NCI-H1930 (cell line): Measurements from ENCODE around the gene ATP6V1F.

Source experiments
- DNase-seq, 2 experiments: peaks; one replicate each; lab custom pipeline; 2025; lab: John Stamatoyannopoulos, UW

The ATP6V1F gene

DNA sequence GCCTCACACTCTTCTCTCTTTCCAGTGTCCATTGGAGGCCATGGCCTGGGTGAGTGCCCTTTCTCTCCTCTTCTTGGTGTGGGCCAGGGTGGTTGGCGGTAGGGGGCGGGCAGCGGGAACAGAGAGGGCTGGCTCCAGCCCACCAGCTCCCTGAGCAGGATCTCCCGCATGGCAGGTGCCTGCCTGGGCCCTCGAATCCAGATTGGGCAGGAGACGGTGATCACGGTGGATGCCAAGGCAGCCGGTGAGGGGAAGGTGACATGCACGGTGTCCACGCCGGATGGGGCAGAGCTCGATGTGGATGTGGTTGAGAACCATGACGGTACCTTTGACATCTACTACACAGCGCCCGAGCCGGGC lies 13.5 kb upstream of the ATP6V1F start:
- no peak for DNase-seq

DNA sequence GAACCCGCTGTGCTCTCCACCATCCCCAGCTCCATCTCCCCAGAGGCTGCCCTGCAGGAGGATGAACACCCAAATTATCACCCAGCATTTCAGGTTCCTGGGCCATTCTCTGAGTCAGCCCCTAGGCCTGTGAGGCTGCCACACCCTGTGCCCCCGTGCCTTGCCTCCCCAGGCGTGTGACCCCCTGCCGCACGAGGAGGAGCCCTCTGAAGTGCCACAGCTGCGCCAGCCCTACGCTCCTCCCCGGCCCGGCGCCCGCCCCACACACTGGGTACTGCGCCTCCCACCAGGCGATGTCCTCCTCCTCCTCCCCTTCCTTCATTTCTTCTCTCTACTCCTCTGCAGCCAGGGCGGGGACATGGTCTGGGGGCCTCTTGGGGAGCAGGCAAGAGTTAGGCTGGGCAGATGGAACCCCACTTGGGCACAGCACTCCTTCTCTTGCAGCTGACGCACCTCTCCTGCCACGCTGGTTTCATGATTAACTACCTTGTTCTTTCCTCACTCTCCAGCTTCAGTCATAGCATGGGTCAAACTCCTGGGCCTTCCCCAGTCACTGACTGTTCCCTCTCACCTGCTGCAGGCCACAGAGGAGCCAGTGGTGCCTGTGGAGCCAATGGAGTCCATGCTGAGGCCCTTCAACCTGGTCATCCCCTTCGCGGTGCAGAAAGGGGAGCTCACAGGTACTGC lies 12.7 kb upstream of the ATP6V1F start:
- DNase-seq, result no peak

DNA sequence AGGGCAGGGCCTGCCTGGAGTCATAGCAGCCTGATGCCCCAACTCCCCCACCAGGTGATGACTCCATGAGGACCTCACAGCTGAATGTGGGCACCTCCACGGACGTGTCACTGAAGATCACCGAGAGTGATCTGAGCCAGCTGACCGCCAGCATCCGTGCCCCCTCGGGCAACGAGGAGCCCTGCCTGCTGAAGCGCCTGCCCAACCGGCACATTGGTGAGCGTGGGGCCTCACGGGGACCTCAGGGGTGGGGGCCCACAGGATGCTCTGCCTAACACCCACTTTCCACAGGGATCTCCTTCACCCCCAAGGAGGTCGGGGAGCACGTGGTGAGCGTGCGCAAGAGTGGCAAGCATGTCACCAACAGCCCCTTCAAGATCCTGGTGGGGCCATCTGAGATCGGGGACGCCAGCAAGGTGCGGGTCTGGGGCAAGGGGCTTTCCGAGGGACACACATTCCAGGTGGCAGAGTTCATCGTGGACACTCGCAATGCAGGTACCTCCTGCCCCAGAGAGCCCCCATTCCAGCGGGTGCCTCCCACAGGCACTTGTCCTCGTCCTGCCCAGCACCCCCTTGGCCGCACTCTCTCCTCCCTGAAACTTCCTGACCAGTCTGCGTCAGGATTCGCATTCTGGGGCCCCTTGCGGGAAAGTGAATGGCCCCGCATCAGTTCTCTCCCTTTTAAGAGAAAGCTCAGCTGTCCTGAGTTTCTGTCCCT lies 10.0 kb upstream of the ATP6V1F start:
- no peak for DNase-seq

DNA sequence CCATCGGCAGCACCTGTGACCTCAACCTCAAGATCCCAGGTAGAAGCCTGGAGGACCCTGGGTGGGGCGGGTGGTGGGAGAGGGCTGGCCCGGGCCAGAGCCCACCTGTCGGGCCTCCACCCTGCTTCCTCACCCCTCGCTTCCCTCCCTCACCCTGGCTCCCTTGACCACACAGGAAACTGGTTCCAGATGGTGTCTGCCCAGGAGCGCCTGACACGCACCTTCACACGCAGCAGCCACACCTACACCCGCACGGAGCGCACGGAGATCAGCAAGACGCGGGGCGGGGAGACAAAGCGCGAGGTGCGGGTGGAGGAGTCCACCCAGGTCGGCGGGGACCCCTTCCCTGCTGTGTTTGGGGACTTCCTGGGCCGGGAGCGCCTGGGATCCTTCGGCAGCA lies 8.9 kb upstream of the ATP6V1F start:
- no peak for DNase-seq

DNA sequence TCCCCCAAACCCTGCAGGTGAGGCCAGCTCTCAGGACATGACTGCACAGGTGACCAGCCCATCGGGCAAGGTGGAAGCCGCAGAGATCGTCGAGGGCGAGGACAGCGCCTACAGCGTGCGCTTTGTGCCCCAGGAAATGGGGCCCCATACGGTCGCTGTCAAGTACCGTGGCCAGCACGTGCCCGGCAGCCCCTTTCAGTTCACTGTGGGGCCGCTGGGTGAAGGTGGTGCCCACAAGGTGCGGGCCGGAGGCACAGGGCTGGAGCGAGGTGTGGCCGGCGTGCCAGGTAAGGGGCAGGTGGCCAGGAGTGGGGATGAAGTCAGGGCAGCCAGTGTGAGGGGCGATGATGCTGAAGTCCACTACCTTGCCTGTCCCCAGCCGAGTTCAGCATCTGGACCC lies 8.3 kb upstream of the ATP6V1F start:
- DNase-seq, result no peak

DNA sequence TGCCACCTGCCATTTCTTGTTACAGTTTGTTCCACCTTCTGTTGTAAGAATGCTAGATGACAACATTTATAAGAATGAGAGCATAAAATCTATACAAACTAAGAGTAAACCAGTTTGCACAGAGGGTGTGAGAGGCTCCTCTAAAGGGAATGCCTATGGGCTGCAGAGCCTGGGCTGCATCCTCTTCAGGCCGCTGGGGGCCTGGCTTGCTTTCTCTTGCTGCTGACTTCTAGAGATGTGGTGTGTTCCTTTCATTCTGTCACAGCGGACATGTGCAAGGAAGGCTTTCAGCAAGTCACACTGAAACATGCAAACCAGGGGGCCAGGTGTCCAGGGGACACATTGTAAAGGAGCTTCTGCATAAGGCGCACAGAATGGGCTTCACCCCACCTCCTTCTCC lies 7.1 kb upstream of the ATP6V1F start:
- DNase-seq, result no peak

DNA sequence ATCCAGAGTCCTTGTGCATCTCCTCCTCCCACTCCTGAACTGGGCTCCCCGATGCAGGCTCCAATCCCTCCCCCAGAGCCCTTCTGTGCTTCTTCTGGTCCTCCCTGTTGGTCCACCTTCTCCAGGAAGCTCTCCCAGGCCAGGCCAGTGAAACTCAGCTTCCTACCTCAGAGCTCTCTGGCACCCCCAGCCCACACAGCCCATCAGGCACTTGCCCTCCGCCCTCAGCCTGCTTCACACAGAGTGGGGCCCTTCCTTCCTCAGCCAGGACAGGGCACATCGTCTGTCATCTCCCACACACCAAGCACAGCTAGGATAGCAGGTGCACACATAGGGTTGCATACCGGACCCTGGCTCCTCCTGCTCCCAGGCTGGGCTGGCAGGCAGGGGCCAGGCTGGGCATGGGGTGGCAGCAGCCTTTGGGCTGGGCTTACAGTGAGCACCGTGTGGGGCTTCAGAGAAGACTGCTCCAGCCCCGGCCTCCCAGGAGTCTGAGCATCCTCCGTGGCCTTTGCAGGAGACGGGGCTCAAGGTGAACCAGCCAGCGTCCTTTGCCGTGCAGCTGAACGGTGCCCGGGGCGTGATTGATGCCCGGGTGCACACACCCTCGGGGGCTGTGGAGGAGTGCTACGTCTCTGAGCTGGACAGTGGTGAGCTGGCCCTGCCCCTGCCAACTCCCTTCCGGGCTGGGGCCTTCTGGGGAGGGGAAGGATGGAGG lies 6.5 kb upstream of the ATP6V1F start:
- no peak for DNase-seq

DNA sequence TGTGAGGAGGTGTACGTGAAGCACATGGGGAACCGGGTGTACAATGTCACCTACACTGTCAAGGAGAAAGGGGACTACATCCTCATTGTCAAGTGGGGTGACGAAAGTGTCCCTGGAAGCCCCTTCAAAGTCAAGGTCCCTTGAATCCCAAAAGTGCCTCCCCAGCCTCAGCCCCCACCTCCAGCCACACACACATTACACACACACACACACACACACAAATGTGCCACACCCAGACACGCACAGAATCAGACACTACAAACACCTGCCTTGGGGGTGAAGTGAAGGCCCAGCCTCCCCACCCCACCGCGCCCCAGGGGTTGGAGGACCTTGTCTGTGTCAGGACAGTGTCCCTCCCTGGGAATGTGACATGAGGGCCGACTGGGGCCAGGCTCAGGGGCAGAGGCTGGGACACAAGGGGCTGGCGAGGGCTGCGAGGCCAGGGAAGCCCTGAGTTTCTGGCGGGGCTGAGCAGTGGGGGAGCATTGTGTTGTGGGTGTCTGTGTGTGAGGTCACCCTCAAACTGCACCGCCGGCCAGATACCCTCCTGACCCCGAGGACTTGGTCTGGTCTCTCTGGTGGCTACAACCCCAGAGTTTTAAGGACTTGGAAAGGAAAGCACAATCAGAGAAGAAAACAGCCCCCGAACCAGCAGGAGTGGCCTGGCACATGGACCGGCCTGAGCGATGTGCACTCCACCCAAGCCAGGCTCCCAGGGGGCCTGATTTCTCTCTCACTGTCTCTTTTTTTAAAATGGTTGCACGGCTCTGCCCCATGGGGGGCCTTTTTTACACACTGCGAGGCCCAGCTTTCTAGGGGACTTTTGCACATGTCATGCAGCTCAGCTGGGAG lies 4.0 kb upstream of the ATP6V1F start:
- no peak for DNase-seq

DNA sequence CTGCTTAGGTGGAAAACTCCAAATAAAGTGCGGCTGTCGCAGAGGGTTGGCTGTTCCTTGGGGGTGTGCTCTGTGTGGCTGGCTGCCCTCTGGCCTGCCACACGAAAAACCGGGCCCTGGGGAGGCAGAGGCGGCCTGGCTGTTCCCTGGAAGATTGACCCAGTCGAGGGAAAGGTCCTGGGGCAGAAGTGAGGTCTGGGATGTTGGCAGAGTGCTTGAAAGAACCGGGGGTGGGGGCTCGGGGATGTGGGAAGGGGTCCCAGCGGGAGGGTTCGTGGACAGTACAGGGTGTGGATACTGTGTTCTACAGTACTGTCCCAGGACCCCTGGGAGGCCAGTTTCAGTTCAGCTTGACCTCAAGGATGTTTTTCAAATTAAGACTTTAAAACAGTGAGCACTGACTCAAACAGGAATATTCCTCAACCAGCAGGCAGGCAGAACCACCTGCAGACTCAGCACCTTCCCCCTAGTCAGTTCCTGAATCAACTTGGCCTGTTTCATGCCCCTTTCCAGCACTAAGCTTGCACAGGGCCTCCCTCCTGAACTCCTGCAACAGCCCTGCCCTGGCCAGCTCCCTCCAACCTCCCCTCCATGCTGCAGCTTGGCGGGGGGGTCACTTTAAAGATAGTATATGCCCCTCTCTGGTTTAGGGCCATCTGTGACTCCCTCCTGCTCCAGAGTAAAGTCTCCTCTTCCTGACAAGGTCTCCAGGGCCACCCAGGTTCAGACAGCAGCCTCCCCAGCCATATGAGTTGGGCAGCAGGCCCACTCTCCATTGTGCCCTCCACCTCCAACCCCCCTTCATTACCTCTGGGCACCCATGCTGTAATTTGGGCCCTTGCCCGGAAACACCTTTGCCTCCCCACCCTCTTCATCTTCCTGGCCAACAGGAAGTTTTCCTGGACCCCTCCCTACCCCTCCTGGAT lies 3.2 kb upstream of the ATP6V1F start:
- DNase-seq, result no peak

DNA sequence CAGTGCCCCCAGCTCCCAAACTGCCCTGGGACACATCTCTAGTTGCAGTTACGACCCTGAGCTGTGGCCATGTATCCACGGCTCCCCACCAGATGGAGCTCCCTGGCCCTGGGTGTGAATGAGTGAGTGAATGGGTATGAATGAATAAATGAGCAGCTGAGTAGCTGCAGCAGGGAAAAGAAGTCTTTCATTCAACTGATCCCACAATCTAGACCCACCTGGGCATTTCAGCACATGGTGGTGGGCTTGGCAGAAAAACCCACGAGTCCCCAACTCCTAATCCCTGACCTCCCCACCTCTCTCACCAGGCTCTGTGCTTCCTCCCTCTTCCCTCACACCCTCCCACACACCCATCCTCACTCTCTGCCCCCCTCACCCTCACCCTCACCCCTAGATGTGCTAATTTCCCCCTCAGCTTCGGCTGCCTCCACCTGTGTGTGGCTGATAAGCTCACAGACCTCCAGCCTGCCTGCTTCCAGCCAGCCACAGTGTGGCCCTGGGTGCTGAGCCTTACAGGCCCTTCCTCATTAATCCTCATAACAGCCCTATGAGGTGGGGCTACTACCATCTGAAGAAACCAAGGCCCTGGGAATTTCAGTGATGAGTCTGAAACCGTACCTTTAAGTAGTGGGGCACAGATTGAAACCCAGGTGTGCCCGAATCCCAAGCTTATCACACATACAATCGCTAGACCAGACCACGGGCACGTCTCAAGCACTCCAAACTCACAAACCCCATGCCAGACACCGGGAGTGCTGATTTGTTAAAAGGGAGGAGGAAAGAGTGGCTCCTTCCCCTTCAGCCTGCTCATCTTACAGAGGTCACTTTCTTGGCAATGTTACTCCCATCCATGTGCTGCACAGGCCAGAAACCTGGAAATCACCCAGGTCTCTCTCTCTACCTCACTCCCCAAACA lies 2.2 kb upstream of the ATP6V1F start:
- no peak for DNase-seq

DNA sequence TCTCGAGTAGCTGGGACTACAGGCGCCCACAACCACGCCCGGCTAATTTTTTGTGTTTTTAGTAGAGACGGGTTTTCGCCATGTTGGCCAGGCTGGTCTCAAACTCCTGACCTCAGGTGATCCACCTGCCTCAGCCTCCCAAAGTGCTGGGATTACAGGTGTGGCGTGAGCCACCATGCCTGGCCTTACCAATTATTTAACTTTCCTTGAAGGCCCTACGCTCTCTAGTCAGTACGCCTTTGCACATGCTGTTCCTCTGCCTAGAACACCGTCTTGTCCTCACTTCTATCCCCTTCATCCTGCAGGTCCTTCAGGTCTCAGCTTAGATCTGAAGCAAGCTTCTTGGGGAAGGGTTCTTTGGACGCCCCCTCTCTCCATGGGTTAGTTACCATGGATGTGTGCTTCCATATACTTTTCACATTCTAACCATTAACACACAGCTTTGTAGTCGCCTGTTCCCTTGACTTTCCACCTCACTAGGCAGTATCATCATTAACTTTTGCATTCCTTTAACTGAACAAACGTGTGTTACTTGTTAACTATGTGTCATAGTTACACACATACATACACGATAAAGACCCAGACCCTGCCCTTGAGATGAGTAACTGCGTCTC lies 592 bp upstream of the ATP6V1F start:
- DNase-seq, result no peak

DNA sequence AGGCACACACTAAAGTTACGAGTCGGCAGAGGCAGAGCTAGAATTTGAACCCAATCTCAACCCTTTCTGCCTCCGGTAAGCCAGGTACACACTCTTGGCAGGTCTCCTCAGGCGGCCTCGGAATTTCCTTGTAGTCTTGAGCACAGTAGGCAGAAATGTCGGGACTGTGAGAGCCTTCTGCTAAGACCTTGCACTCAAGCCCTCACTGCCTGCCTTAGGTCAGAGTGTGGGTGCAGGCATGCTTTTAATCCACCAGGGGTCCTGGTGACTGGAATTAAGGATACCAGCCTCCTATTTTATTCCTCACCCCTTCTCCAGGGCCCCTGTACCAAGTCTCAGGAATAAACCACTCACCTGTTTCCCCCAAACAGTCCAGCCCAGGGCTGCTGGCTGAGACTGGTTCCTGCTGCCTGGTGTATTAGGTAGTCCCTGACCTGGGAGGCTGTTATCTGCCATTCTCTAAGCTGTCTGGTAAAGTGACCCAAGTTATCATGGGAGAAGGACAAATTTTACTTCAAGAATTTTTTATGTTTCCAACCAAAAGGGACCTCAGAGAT lies 855 bp downstream of the ATP6V1F start:
- peak in 1 of 2 experiments; percentile 16 for DNase-seq

DNA sequence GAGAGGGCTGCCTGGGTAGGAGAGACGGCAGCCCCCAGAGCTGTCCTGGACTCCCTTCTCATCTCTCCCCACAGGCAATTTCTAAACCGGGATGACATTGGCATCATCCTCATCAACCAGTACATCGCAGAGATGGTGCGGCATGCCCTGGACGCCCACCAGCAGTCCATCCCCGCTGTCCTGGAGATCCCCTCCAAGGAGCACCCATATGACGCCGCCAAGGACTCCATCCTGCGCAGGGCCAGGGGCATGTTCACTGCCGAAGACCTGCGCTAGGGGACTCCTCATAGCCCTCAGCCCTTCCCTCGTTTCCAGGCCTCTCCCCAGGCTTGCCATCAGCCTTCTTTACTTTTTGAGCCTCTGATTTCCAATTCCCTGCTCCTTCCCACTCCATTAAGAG lies 2.6 kb downstream of the ATP6V1F start:
- no peak for DNase-seq

DNA sequence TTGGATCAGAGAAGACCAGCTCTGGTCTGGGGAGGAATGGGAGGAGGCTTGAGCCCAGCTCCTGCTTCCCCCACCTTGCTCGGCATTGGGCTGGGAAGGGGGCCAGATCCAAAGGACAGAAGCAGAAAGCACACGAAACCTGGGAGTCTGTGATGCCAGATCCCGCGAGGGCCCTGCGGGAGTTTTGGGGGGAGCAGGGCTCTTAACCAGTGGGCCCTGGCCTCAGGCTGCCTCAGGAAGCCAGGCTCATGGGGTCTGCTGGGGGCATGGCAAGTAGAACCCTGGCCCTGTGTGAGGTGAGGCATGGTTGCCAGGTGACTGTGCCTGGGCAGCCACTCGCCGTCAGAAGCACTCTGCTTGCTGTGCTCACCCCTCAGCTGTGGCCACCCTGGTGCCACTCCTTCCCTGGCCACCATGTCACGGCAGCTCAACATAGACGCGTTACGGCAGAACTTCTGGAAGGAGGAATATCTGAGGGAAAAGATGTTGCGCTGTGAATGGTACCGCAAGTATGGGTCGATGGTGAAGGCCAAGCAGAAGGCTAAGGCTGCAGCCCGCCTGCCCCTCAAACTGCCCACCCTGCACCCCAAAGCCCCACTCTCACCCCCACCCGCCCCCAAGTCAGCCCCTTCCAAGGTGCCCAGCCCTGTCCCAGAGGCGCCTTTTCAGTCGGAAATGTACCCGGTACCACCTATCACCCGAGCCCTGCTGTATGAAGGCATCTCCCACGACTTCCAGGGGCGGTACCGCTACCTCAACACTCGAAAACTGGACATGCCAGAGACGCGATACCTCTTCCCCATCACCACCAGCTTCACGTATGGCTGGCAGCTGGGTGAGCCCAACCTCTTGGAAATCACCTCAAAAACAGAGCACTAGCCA lies 3.6 kb downstream of the ATP6V1F start:
- DNase-seq, result no peak

DNA sequence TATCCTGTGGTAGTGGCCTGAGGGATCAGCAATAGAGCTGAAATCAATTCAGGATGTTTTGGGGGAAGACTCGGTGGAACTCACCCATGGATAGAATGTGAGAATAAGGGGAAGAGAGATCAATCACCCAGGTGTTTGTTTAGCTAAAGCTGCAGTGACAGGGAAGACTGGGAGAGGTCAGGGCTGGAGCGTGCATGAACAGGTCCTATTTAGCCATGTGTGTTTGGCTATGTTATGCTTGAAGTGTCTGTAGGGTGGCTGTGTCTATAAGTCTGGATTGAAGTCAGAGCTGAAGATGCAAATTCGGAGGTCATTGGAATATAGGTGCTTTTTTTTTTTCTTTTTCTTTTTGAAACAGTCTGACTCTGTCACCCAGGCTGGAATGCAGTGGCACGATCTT lies 4.6 kb downstream of the ATP6V1F start:
- DNase-seq, result no peak

DNA sequence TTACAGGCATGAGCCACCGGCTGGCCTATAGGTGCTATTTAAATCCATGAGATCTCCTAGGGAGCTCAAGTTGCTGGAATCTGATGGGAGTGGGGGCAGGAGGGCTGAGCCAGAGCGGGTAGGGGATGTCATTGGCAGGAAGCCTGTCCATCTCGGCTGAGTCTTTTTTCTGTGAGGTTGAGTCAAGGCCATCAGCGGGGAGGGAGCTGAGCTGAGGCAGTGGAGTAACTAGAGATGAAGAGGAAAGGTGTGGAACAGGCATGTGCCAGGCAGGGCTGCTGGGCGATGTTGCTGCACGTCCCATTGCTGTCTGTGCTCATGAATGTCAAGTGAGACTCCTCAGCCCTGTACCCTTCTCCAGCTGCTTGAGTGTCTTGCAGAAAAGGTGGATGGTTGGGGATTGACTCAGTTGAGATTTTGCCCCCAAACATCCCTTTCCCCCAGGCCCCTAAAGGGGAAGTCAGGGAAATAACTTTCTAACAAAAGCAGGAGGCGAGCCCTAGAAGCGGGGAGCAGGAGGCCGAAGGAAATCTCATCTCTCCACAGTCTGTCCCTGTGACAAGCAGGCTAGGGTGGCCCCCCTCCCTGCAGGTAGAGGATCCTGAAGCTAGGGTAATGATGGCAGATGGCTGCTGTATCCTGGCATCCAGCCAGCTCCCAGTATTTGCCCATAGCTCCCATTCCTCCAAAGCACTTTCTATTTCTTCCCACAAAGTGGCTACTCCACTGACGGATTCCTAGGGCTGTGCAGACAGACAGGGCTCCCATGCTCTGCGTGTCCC lies 5.4 kb downstream of the ATP6V1F start:
- DNase-seq, result no peak

DNA sequence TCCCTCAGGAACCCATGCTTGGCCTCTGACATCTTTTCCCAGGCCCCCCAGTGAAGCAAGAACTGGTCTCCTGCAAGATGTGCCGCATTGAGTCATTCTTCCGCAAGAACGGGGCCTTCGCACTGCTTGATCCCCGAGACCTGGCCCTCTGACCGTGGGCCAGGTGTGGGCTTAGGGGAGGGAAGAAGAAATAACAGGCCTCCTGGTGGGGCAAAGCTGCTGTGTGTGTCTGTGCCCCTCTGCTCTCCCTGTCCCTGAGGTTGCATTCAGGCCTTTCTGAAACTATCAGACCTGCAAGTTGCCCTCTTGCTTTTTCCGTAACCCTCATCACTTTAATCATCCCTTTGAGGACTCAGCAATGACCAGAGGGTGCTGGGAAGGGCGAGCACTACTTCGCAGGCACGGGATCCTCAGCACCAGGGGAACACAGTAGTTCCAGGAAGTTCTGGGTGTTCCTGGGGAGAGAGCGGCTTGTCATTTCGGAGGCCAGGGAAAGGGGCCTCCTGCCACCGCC lies 6.0 kb downstream of the ATP6V1F start:
- DNase-seq, result peak in 1 of 2 experiments; percentile 26
